HCT116 (cell line): ENCODE results near the gene CHAF1A. TPM values are rescaled to one million over a fixed set of nuclear protein-coding genes. Genes with fewer than 3 reads are reported as not detected.

Experiments used
- ATAC-seq: fragments of 200-7000 bp; cut with Tn5 transposase; 2 replicates; pipeline ENCODE4 v1.9.1; 2020; ENCODE audit warnings: mild to moderate bottlenecking, moderate library complexity
- Bru-seq: library from RNA; stranded (reverse); fragments of 400-500 nt; gene quantifications from one replicate; lab custom pipeline; 2021; lab: Mats Ljungman, UMichigan
- BruChase-seq, 2 experiments: library from RNA; stranded (reverse); fragments of 400-500 nt; gene quantifications; one replicate each; lab custom pipeline; 2021; lab: Mats Ljungman, UMichigan
- BruUV-seq: library from RNA; stranded (reverse); fragments of 400-500 nt; replicated peaks from 2 replicates; lab custom pipeline; 2021; lab: Mats Ljungman, UMichigan
- CTCF ChIA-PET: fragments of 300-600 bp; sonication (Branson Sonifier 250); formaldehyde crosslinking; loops from one replicate; lab custom pipeline; 2021; ENCODE audit warnings: antibody characterized with exemption; lab: Charles Lee
- POLR2A ChIA-PET: fragments of 300-600, 350-600 bp; sonication (Branson Sonifier 250); formaldehyde crosslinking; loops from one replicate; lab custom pipeline; 2021; ENCODE audit warnings: antibody characterized with exemption; lab: Charles Lee
- RAD21 ChIA-PET, 2 experiments: fragments of 300-600 bp; sonication (Branson Sonifier 250); formaldehyde crosslinking; loops; one replicate each; lab custom pipeline; 2023; ENCODE audit warnings: low total read pairs in 2 of 2; ENCODE audit not compliant: uncharacterized antibody in 2 of 2, unreplicated experiment in 2 of 2, low non-redundant PET in 1 of 2; lab: Charles Lee
- DNase-seq: peaks from one replicate; pipeline ENCODE4 v3.0.0-alpha.2; 2010; ENCODE audit warnings: low read depth, low spot score
- H2AFZ ChIP-seq: fragments of 200-600 bp; shearing (Covaris generic), sonication (generic); 2 replicates; pipeline ENCODE4 v1.6.1; 2017; ENCODE audit warnings: low read depth, mixed run types, mixed read lengths, antibody characterized with exemption, low read length; ENCODE audit not compliant: poor library complexity, severe bottlenecking
- H3K27ac ChIP-seq: 2 replicates; pipeline ENCODE4 v1.5.1; 2012; ENCODE audit warnings: low read depth, low read length
- H3K27me3 ChIP-seq: fragments of 200-600 bp; sonication (generic); 2 replicates; pipeline ENCODE4 v1.6.1; 2016; ENCODE audit warnings: mixed run types, low read length, mixed read lengths; ENCODE audit not compliant: insufficient read depth
- H3K36me3 ChIP-seq, 2 experiments: fragments of 200-500 bp in 1 of 2; fragments of 200-600 bp in 1 of 2; sonication (Bioruptor generic) in 1 of 2; sonication (generic) in 1 of 2; 2 replicates each; pipeline versions ENCODE4 v1.5.1 to v1.6.1; 2014 to 2016; ENCODE audit warnings: low read length in 2 of 2, inconsistent platforms in 1 of 2, mixed read lengths in 1 of 2, mixed run types in 1 of 2; ENCODE audit not compliant: insufficient read depth in 2 of 2, control insufficient read depth in 1 of 2
- H3K4me1 ChIP-seq, 2 experiments: fragments of 200-600 bp in 1 of 2; sonication (generic) in 1 of 2; 2 replicates each; pipeline versions ENCODE4 v1.5.1 to v1.6.1; 2012 to 2017; ENCODE audit warnings: low read length in 2 of 2, inconsistent platforms in 1 of 2, mild to moderate bottlenecking in 1 of 2, mixed read lengths in 1 of 2, mixed run types in 1 of 2, moderate library complexity in 1 of 2; ENCODE audit not compliant: insufficient read depth in 2 of 2, control insufficient read depth in 1 of 2
- H3K4me2 ChIP-seq: fragments of 200-600 bp; sonication (generic); 2 replicates; pipeline ENCODE4 v1.6.1; 2017; ENCODE audit warnings: mixed run types, low read length, mixed read lengths
- H3K4me3 ChIP-seq, 2 experiments: fragments of 200-600 bp in 1 of 2; sonication (generic) in 1 of 2; replicated peaks in 1 of 2; 2 replicates each; pipeline ENCODE4 v1.5.1; 2011 to 2016; ENCODE audit warnings: low read length in 2 of 2, control low read depth in 1 of 2, low read depth in 1 of 2, mild to moderate bottlenecking in 1 of 2, mixed read lengths in 1 of 2, mixed run types in 1 of 2
- H3K79me2 ChIP-seq: fragments of 200-600 bp; sonication (generic); 2 replicates; pipeline ENCODE4 v1.6.1; 2017; ENCODE audit warnings: mild to moderate bottlenecking, mixed run types, low read length, moderate library complexity, mixed read lengths; ENCODE audit not compliant: insufficient read depth
- H3K9ac ChIP-seq: fragments of 200-600 bp; sonication (generic); 2 replicates; pipeline ENCODE4 v1.6.1; 2016; ENCODE audit warnings: low read length, mixed read lengths
- H3K9me2 ChIP-seq: fragments of 200-600 bp; sonication (generic), shearing (Covaris generic); 2 replicates; pipeline ENCODE4 v1.6.1; 2017; ENCODE audit warnings: mixed run types, mild to moderate bottlenecking, moderate library complexity; ENCODE audit not compliant: insufficient read depth
- H3K9me3 ChIP-seq, 2 experiments: fragments of 200-500 bp in 1 of 2; fragments of 200-600 bp in 1 of 2; sonication (Bioruptor generic) in 1 of 2; sonication (generic) in 1 of 2; 2 replicates each; pipeline ENCODE4 v1.6.1; 2014 to 2017; ENCODE audit warnings: low read length in 2 of 2, mixed read lengths in 2 of 2, inconsistent platforms in 1 of 2, low read depth in 1 of 2, mild to moderate bottlenecking in 1 of 2, mixed run types in 1 of 2, moderate library complexity in 1 of 2; ENCODE audit not compliant: control insufficient read depth in 1 of 2, insufficient read depth in 1 of 2
- H4K20me1 ChIP-seq: fragments of 200-600 bp; sonication (generic), shearing (Covaris generic); 2 replicates; pipeline ENCODE4 v1.6.1; 2017; ENCODE audit warnings: mixed run types, mild to moderate bottlenecking, moderate library complexity; ENCODE audit not compliant: insufficient read depth
- CBX3 ChIP-seq: IDR thresholded peaks from 2 replicates; pipeline ENCODE4 v1.6.1; 2012; ENCODE audit warnings: low read depth
- CEBPB ChIP-seq: IDR thresholded peaks from 2 replicates; pipeline ENCODE4 v1.6.1; 2012; ENCODE audit warnings: low read depth
- EGR1 ChIP-seq: IDR thresholded peaks from 2 replicates; pipeline ENCODE4 v1.6.1; 2012; ENCODE audit warnings: low read depth
- ELF1 ChIP-seq: IDR thresholded peaks from 2 replicates; pipeline ENCODE4 v1.6.1; 2012; ENCODE audit warnings: low read depth, borderline replicate concordance
- POLR2A ChIP-seq: IDR thresholded peaks from 2 replicates; pipeline ENCODE4 v1.7.0; 2011; ENCODE audit warnings: borderline replicate concordance; ENCODE audit not compliant: insufficient read depth, insufficient read length; ENCODE audit errors: extremely low read depth
- POLR2AphosphoS5 ChIP-seq: IDR thresholded peaks from 2 replicates; pipeline ENCODE4 v1.6.1; 2011; ENCODE audit warnings: mild to moderate bottlenecking, low read depth, low read length, moderate library complexity
- SIN3A ChIP-seq: IDR thresholded peaks from 2 replicates; pipeline ENCODE4 v1.6.1; 2012; ENCODE audit warnings: low read depth
- SP1 ChIP-seq: IDR thresholded peaks from 2 replicates; pipeline ENCODE4 v1.6.1; 2012; ENCODE audit warnings: low read depth
- SRF ChIP-seq: IDR thresholded peaks from 2 replicates; pipeline ENCODE4 v1.6.1; 2012; ENCODE audit warnings: low read depth
- YY1 ChIP-seq: IDR thresholded peaks from 2 replicates; pipeline ENCODE4 v1.6.1; 2011; ENCODE audit warnings: low read length, low read depth, moderate library complexity, mild to moderate bottlenecking; ENCODE audit not compliant: insufficient replicate concordance; ENCODE audit errors: extremely low read depth
- ZBTB33 ChIP-seq: IDR thresholded peaks from 2 replicates; pipeline ENCODE4 v1.6.1; 2011; ENCODE audit warnings: mild to moderate bottlenecking, low read length, moderate library complexity; ENCODE audit not compliant: insufficient replicate concordance; ENCODE audit errors: extremely low read depth
- ZFX ChIP-seq: fragments of 450-650 bp; IDR thresholded peaks from 2 replicates; pipeline ENCODE4 v1.6.1; 2017
- intact Hi-C: fragments of 100-400 bp; cut with micrococcal nuclease; formaldehyde crosslinking; loops from 2 replicates; pipeline ENCODE4 v1.10.0; 2022
- long read RNA-seq: library from polyadenylated mRNA; unstranded; transcript quantifications from one replicate; pipeline ENCODE4 v2.0.0, GENCODE V29; 2021; ENCODE audit not compliant: unreplicated experiment
- polyA plus RNA-seq: library from polyadenylated mRNA; unstranded; fragments of >200 nt; gene quantifications from 2 replicates; pipeline ENCODE4 v1.2.1, GENCODE V29; 2012; ENCODE audit warnings: missing spikeins
- total RNA-seq: library from RNA; stranded (reverse); gene quantifications from one replicate; pipeline ENCODE4 v1.2.1, GENCODE V29; 2021; ENCODE audit not compliant: unreplicated experiment
- TF ChIP-seq, protein P1 (sequence below): IDR thresholded peaks from 2 replicates; pipeline ENCODE4 v1.6.1; 2012

Gene CHAF1A, protein sequence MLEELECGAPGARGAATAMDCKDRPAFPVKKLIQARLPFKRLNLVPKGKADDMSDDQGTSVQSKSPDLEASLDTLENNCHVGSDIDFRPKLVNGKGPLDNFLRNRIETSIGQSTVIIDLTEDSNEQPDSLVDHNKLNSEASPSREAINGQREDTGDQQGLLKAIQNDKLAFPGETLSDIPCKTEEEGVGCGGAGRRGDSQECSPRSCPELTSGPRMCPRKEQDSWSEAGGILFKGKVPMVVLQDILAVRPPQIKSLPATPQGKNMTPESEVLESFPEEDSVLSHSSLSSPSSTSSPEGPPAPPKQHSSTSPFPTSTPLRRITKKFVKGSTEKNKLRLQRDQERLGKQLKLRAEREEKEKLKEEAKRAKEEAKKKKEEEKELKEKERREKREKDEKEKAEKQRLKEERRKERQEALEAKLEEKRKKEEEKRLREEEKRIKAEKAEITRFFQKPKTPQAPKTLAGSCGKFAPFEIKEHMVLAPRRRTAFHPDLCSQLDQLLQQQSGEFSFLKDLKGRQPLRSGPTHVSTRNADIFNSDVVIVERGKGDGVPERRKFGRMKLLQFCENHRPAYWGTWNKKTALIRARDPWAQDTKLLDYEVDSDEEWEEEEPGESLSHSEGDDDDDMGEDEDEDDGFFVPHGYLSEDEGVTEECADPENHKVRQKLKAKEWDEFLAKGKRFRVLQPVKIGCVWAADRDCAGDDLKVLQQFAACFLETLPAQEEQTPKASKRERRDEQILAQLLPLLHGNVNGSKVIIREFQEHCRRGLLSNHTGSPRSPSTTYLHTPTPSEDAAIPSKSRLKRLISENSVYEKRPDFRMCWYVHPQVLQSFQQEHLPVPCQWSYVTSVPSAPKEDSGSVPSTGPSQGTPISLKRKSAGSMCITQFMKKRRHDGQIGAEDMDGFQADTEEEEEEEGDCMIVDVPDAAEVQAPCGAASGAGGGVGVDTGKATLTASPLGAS
- total RNA-seq (69.9 TPM), Bru-seq, nascent RNA (percentile 75 among the genes with signal in this experiment), BruChase-seq, experiment 1, labeled RNA remaining after a 6-hour chase (percentile 76 among the genes with signal in this experiment), BruChase-seq, experiment 2, labeled RNA remaining after a 2-hour chase (percentile 71 among the genes with signal in this experiment)
- 31.9 and 32.2 TPM in 2 replicates for polyA plus RNA-seq
- long read RNA-seq, transcript CHAF1A-201 (15 exons, 3,339 nt): major isoform, 48 of 124 reads
- long read RNA-seq, partial matches to known transcripts: 57 of 124 reads
- long read RNA-seq, other reads (novel, unspliced or antisense): 19 of 124 reads

GRCh38 chr19:4402171-4403004 lies at the start of gene CHAF1A:
CHAF1A (plus strand) TSS chr19:4402640; CDS start chr19:4402763, 123 bp downstream.
- Histone ChIP-seq H3K9ac (peak within 1 kb of the TSS; percentile 99), H3K4me1 (peaks cover 16 to 44% of the 10 kb centered on the region in 2 experiments), H4K20me1 (peaks cover 20% of the 10 kb centered on the region), H3K27ac (peak within 1 kb of the TSS; percentile 85), H3K4me2 (peak within 1 kb of the TSS; percentile 98), H3K9me2 (no peaks in the 10 kb centered on the region), H3K79me2 (peaks cover 77% of the 10 kb centered on the region), H3K4me3 (peak within 1 kb of the TSS; percentile 88 to 100), H3K36me3 (peaks cover 0 to 21% of the 10 kb centered on the region in 2 experiments; a peak in 3 of 4 replicates), H3K9me3 (no peaks in the 10 kb centered on the region), H3K27me3 (no peaks in the 10 kb centered on the region), H2AFZ (no peak within 1 kb of the TSS)
- RAD21 ChIA-PET: no interaction called here
- peak; percentile 91 for ATAC-seq
- intact Hi-C loops: loop anchor here (5.0 kb wide), 1 partner anchor 40 kb away; no protein-coding TSS in a partner anchor
- peak; percentile 100 for DNase-seq
- TF ChIP-seq SP1: peak; percentile 98
- TF ChIP-seq SIN3A: 0 out of 2 replicates have a peak, but pooled peaks have one; percentile 43
- TF ChIP-seq, protein P1, sequence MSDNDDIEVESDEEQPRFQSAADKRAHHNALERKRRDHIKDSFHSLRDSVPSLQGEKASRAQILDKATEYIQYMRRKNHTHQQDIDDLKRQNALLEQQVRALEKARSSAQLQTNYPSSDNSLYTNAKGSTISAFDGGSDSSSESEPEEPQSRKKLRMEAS: peak; percentile 55; the same call in 1 of the 2 replicates
- peak; percentile 20 for TF ChIP-seq YY1
- peak; percentile 47 for TF ChIP-seq POLR2A
- peak; percentile 92 for TF ChIP-seq ZFX
- no peak for TF ChIP-seq ELF1
- peak; percentile 54 for TF ChIP-seq POLR2AphosphoS5
- no peak for TF ChIP-seq CBX3
- peak; percentile 35; the same call in 1 of the 2 replicates for TF ChIP-seq SRF
- TF ChIP-seq CEBPB: peak; percentile 74; the same call in 1 of the 2 replicates
- TF ChIP-seq ZBTB33: peak; percentile 97
- no peak for TF ChIP-seq EGR1
- POLR2A ChIA-PET: interaction anchor here (0.8 to 1.5 kb wide), 4 partner anchors 36 to 69 kb away, joined by 4 to 8 read pairs (median 6); partner anchors contain the start of genes HDGFL2 and MPND
- no TSS peak for BruUV-seq
- CTCF ChIA-PET: interaction anchor here (0.6 to 2.2 kb wide), 10 partner anchors 12 to 389 kb away, joined by 3 to 25 read pairs (median 3); partner anchors contain the start of gene FEM1A
